ENCODE data around the gene RXRB. TPM values are rescaled to one million over a fixed set of nuclear protein-coding genes. Genes with fewer than 3 reads are reported as not detected.
A peak's percentile ranks its signal among the peaks of the same experiment; 100 is the strongest.

The RXRB gene
- total RNA-seq, 1 experiment from 2014 or later: 49.9 TPM

DNA sequence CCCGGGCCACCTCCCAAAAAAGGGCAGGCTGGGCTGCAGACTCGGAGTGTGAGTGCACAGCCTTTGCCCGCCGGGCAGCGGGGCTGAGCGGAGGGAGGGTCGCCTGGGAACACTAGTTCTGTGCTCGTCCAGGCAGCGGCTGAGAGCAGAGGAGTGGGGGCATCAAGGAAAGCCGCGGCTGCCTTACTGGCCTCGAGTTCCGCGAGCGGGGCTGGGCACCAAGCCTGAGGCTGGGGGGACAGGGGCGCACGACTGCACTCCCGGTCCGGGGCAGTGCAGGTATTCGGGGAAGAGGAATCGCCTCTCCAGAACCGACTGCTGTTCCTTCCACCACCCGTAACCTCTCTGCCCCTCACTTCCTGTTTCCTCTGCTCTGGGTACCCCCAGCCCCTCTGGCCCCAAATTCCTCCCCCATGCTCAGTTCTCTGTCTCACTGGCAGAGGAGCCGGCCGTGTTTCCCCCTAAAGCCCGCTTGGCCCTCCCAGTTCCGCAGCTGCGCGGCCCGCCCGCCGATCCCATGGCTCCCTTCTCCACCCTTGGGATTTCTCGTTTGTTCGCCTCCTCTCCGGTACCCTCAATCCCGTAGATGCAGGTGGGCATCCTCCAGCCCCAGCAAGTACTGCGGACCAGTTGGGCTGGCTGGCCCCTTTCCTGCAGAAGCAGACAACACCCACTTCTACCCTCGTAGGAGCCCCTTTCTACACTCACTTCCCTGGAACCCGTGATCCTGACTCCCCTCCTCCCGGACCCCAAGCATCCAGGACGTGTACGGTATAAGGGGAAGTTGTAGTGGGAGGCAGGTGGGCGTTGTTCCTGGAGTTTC lies 12.9 kb upstream of the RXRB start:
- Histone ChIP-seq H3K79me2 (ENCODE audit: insufficient read depth, low read length) (peaks cover 15% of the 10 kb centered on the region), H3K4me1 (ENCODE audit: control insufficient read depth in 1 of 2, insufficient read depth in 2 of 2, low read length in 2 of 2) (peaks cover 2 to 13% of the 10 kb centered on the region in 2 experiments; a peak in 1 of 4 replicates), H3K27ac (ENCODE audit: low read depth, low read length) (no peak overlapping the region), H3K4me3 (replicated peaks in 1 of 2; ENCODE audit: low read depth in 1 of 2, low read length in 2 of 2) (no peak overlapping the region), H2AFZ (ENCODE audit: low read depth, low read length, poor library complexity, severe bottlenecking) (no peak overlapping the region), H3K36me3 (ENCODE audit: control insufficient read depth in 1 of 2, insufficient read depth in 2 of 2, low read length in 2 of 2) (peaks cover 10 to 15% of the 10 kb centered on the region in 2 experiments; a peak in 3 of 4 replicates), H3K4me2 (ENCODE audit: low read length) (no peak overlapping the region), H3K27me3 (ENCODE audit: insufficient read depth, low read length) (no peaks in the 10 kb centered on the region), H4K20me1 (ENCODE audit: insufficient read depth) (no peaks in the 10 kb centered on the region), H3K9ac (ENCODE audit: low read length) (no peak overlapping the region), H3K9me2 (ENCODE audit: insufficient read depth) (no peaks in the 10 kb centered on the region), H3K9me3 (ENCODE audit: control insufficient read depth in 1 of 2, insufficient read depth in 1 of 2, low read depth in 1 of 2, low read length in 2 of 2) (no peaks in the 10 kb centered on the region)
- intact Hi-C loops (cut with micrococcal nuclease): no loop called here
- CTCF ChIA-PET: no interaction called here
- TF ChIP-seq, protein P1, sequence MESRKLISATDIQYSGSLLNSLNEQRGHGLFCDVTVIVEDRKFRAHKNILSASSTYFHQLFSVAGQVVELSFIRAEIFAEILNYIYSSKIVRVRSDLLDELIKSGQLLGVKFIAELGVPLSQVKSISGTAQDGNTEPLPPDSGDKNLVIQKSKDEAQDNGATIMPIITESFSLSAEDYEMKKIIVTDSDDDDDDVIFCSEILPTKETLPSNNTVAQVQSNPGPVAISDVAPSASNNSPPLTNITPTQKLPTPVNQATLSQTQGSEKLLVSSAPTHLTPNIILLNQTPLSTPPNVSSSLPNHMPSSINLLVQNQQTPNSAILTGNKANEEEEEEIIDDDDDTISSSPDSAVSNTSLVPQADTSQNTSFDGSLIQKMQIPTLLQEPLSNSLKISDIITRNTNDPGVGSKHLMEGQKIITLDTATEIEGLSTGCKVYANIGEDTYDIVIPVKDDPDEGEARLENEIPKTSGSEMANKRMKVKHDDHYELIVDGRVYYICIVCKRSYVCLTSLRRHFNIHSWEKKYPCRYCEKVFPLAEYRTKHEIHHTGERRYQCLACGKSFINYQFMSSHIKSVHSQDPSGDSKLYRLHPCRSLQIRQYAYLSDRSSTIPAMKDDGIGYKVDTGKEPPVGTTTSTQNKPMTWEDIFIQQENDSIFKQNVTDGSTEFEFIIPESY (IDR thresholded peaks at IDR 0.05; ENCODE audit: extremely low read depth, insufficient replicate concordance, low read length): no peak
- peak; percentile 43; the same call in 1 of the 2 replicates for TF ChIP-seq POLR2AphosphoS5 (IDR thresholded peaks at IDR 0.05; ENCODE audit: low read depth, low read length)
- RAD21 ChIA-PET (ENCODE audit: low non-redundant PET in 1 of 2, low total read pairs in 2 of 2, uncharacterized antibody in 2 of 2, unreplicated experiment in 2 of 2): no interaction called here
- POLR2A ChIA-PET: no interaction called here
- DNase-seq (ENCODE audit: low read depth, low spot score): no peak
- no peak for ATAC-seq
- no TSS peak for BruUV-seq (replicated peaks)

- H3K36me3 ChIP-seq (ENCODE audit: control insufficient read depth in 1 of 2, insufficient read depth in 2 of 2, low read length in 2 of 2): peaks cover 10 to 15% of the 10 kb centered on the region in 2 experiments; a peak in 3 of 4 replicates
- ChIA-PET RAD21 (ENCODE audit: low non-redundant PET in 1 of 2, low total read pairs in 2 of 2, uncharacterized antibody in 2 of 2, unreplicated experiment in 2 of 2) (no interaction called here), POLR2A (no interaction called here), CTCF (no interaction called here)
- DNase-seq (ENCODE audit: low read depth, low spot score) (no peak), ATAC-seq (no peak)
- no peak overlapping the region for H3K4me3 ChIP-seq (replicated peaks in 1 of 2; ENCODE audit: low read depth in 1 of 2, low read length in 2 of 2)
- no peaks in the 10 kb centered on the region for H3K9me2 ChIP-seq (ENCODE audit: insufficient read depth)
- H4K20me1 ChIP-seq (ENCODE audit: insufficient read depth): no peaks in the 10 kb centered on the region
- no TSS peak for BruUV-seq (replicated peaks)
- peaks cover 15% of the 10 kb centered on the region for H3K79me2 ChIP-seq (ENCODE audit: insufficient read depth, low read length)
- no peak overlapping the region for H3K4me2 ChIP-seq (ENCODE audit: low read length)
- H3K27ac ChIP-seq (ENCODE audit: low read depth, low read length): no peak overlapping the region
- no peaks in the 10 kb centered on the region for H3K27me3 ChIP-seq (ENCODE audit: insufficient read depth, low read length)
- H2AFZ ChIP-seq (ENCODE audit: low read depth, low read length, poor library complexity, severe bottlenecking): no peak overlapping the region
- intact Hi-C loops (cut with micrococcal nuclease): no loop called here
- H3K9me3 ChIP-seq (ENCODE audit: control insufficient read depth in 1 of 2, insufficient read depth in 1 of 2, low read depth in 1 of 2, low read length in 2 of 2): no peaks in the 10 kb centered on the region
- H3K4me1 ChIP-seq (ENCODE audit: control insufficient read depth in 1 of 2, insufficient read depth in 2 of 2, low read length in 2 of 2): peaks cover 2 to 8% of the 10 kb centered on the region in 2 experiments; a peak in 1 of 4 replicates
- no peak overlapping the region for H3K9ac ChIP-seq (ENCODE audit: low read length)
- TF ChIP-seq RAD21 (IDR thresholded peaks at IDR 0.05; ENCODE audit: low read depth) (no peak), REST (IDR thresholded peaks at IDR 0.05; ENCODE audit: low read depth) (no peak), TCF7L2 (IDR thresholded peaks at IDR 0.05; ENCODE audit: borderline replicate concordance, extremely low read depth, insufficient read depth, insufficient read length) (no peak), POLR2A (IDR thresholded peaks at IDR 0.05; ENCODE audit: borderline replicate concordance, extremely low read depth, insufficient read depth, insufficient read length) (no peak), ZFX (IDR thresholded peaks at IDR 0.05) (no peak), YY1 (IDR thresholded peaks at IDR 0.05; ENCODE audit: extremely low read depth, insufficient replicate concordance, low read depth, low read length) (no peak), JUND (IDR thresholded peaks at IDR 0.05) (no peak), SP1 (IDR thresholded peaks at IDR 0.05; ENCODE audit: low read depth) (no peak)
- TF ChIP-seq, protein P2, sequence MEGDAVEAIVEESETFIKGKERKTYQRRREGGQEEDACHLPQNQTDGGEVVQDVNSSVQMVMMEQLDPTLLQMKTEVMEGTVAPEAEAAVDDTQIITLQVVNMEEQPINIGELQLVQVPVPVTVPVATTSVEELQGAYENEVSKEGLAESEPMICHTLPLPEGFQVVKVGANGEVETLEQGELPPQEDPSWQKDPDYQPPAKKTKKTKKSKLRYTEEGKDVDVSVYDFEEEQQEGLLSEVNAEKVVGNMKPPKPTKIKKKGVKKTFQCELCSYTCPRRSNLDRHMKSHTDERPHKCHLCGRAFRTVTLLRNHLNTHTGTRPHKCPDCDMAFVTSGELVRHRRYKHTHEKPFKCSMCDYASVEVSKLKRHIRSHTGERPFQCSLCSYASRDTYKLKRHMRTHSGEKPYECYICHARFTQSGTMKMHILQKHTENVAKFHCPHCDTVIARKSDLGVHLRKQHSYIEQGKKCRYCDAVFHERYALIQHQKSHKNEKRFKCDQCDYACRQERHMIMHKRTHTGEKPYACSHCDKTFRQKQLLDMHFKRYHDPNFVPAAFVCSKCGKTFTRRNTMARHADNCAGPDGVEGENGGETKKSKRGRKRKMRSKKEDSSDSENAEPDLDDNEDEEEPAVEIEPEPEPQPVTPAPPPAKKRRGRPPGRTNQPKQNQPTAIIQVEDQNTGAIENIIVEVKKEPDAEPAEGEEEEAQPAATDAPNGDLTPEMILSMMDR (IDR thresholded peaks at IDR 0.05 in 2 of 3, conservative IDR thresholded peaks at IDR 0.05 in 1 of 3; ENCODE audit: borderline replicate concordance in 1 of 3, insufficient read depth in 1 of 3, low read depth in 2 of 3, low read length in 2 of 3): no peak
Observed at GRCh38 chr6:33212857-33213165, 12.3 kb upstream of the RXRB start.

Measured in HCT116 (cell line).